ENCODE results near the gene DPT. TPM values are rescaled to one million over a fixed set of nuclear protein-coding genes. Genes with fewer than 3 reads are reported as not detected.

DPT gene
- total RNA-seq, 2 experiments from 2014 or later, result not detected

DNA sequence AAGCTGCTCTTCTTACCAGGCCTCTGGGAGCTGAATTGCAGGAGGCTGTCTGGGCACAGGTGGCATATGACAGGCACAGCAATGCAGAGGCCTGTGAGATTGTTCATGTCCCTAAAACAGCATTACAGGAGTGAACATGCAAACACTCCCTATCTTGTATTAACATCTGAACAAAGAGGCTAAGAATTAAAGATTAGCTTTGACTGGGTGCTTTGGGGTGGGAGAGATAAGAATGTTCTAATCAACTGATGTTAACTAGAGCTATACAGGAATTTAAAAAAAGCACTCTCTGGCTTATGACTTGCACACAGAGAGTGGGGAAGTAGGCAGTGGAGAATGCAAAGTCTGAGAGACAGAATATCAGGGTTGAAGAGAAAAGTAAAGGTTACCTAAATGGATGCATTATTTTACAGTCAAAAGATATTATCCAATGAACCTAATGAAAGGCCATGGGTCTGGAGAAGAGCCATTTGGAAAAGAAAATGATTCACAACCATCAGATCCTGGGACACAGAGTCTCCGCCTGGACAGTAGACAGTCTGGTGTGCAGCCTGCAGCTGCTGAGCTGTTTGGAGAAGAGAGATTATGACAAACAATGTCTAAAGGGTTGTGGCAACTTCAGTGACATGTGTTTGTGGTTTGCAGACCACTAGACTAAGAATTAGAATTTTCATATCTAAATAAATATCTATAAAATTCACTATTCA is 20.2 kb downstream of the DPT start:
- Mint-ChIP-seq H3K27ac (no peak overlapping the region), H3K4me3 (no peak overlapping the region), H3K4me1 (no peaks in the 10 kb centered on the region), H3K9me3 (no peaks in the 10 kb centered on the region), H3K27me3 (peaks cover 3% of the 10 kb centered on the region), H3K36me3 (ENCODE audit: low read depth) (no peaks in the 10 kb centered on the region)
- ChIA-PET POLR2A (no interaction called here), CTCF (interaction anchor here (0.6 to 0.7 kb wide), 2 partner anchors 11 to 509 kb away, joined by 3 to 4 read pairs; no protein-coding TSS in a partner anchor)
- DNase-seq, result no peak

DNA sequence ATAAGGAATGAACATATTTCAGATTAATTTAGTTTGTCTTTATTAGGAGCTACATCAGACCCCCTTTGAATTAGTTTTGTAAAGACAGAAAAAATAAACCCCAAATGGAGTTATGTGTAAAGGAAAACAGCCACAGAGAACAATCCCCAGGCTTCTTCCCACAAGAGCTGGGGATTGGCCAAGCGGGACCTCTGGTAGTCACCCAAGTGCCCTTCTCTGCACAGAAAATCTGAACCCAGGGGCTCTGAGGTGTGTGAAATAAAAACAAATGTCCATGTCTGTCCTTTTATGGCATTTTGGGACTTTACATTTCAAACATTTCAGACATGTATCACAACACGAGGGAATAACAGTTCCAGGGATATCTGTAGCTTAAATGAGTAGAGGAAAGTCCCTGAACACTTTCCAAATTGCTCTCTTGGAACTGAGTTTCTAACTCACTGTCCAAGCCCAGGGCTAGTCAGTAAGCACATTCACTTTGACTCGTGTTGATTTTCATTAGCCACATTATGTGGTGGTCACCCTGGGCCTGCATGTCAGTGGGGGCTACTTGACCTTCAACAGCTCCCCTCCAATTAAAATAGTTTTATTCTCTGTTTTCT is 22.5 kb downstream of the DPT start:
- POLR2A ChIA-PET, result no interaction called here
- CTCF ChIA-PET, result interaction anchor here (1.3 kb wide), 1 partner anchor 363 kb away, joined by 4 read pairs; no protein-coding TSS in a partner anchor
- no peaks in the 10 kb centered on the region for H3K4me1 Mint-ChIP-seq
- peaks cover 7% of the 10 kb centered on the region for H3K27me3 Mint-ChIP-seq
- no peak overlapping the region for H3K27ac Mint-ChIP-seq
- no peak overlapping the region for H3K4me3 Mint-ChIP-seq
- H3K9me3 Mint-ChIP-seq, result no peaks in the 10 kb centered on the region
- DNase-seq, result no peak
- H3K36me3 Mint-ChIP-seq (ENCODE audit: low read depth), result no peaks in the 10 kb centered on the region

DNA sequence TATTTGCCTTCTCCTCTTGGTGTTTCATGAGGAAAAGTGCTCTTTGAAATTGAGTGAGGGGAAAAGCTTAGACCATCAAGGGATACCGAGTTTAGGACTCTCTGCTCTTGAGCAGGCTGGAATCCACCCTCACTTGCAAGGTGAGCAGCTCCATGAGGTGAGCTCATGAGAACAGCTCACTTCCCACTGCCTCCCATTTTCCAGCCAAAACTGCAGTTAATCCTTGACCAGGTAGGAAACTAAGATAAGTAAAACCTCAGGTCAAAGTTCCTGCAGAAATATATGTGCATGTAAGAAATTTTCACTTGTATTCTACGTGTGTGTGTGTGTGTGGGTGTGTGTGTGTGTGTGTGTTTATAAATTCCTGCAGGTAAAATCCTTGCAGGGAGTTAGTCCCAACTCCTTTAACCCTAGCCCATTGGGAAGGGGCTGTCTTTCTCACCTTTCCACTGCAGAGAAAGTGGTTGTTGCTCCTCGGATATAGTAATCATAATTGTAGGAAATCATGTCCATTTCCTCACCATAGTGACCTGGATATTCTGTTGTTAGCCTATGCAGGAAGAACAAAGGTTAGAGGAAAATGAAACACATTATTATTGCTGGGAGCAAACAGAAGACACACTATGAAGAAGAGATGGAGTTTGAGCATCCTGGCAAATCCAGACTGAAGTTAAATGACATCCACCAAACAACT is 28.3 kb downstream of the DPT start:
- ChIA-PET POLR2A (no interaction called here), CTCF (no interaction called here)
- no peak overlapping the region for H3K27ac Mint-ChIP-seq
- no peaks in the 10 kb centered on the region for H3K4me1 Mint-ChIP-seq
- peaks cover 5% of the 10 kb centered on the region for H3K27me3 Mint-ChIP-seq
- DNase-seq, result no peak
- no peak overlapping the region for H3K4me3 Mint-ChIP-seq
- H3K36me3 Mint-ChIP-seq (ENCODE audit: low read depth), result no peaks in the 10 kb centered on the region
- no peaks in the 10 kb centered on the region for H3K9me3 Mint-ChIP-seq

DNA sequence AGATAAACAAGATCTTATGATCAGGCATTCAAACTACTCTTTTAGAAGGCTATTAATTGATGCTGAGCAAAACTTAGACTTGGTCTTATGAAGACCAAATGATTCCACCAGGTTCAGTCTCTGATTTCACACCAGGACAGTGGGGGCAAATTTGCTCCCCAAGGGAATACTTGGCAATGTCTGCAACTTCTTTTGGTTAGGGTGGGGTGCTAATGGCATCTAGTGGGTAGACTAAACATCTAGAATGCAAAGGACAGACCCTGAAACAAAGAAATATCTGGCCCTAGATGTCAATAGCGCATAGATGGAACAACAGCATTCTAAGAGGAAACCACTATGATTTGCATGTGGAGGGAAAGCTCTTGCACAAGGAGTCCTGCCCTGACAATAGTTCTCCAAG is 30.6 kb downstream of the DPT start:
- Mint-ChIP-seq H3K27me3 (peaks cover 4% of the 10 kb centered on the region), H3K4me3 (no peak overlapping the region), H3K36me3 (ENCODE audit: low read depth) (no peaks in the 10 kb centered on the region), H3K27ac (no peak overlapping the region), H3K9me3 (no peaks in the 10 kb centered on the region), H3K4me1 (no peaks in the 10 kb centered on the region)
- ChIA-PET POLR2A (no interaction called here), CTCF (interaction anchor here (1.5 kb wide), 1 partner anchor 74 kb away, joined by 3 read pairs; no protein-coding TSS in a partner anchor)
- DNase-seq, result no peak

DNA sequence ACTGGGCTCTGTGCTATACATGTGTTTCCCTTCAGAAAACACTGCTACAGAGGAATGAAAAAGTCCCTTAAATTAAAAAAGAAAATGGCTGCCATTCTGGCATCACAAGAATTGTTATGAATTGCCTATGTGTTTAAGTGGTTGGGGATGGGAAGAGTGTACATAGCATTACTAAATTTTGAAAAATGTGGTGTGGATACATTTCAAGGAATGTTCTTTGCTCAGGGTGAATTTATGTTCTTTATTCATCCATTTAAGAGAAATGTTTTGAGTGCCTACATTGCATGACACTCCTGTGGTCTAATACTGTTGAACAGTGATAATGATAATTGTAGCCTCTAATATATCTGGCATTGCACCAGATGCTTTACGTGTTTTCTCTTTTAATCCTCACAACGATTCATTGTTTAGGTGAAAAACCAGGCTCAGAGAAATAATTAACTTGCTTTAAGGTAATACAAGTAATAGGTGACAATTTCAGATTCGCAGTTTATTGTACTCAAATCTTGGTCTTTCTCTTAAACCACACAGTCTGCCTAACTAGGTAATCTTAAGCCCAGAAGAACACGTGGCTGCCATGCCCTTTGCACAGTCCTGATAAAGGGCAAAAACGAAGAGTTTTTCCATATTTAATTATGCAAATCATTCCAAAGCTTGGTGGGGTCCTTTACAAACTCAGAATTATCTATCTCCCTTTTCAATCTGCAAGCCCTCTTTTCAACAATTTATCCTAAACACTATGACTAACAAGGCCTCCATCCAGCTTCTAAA is 31.5 kb downstream of the DPT start:
- no peak for DNase-seq
- no peak overlapping the region for H3K4me3 Mint-ChIP-seq
- H3K4me1 Mint-ChIP-seq, result no peaks in the 10 kb centered on the region
- CTCF ChIA-PET, result interaction anchor here (1.5 kb wide), 1 partner anchor 73 kb away, joined by 3 read pairs; no protein-coding TSS in a partner anchor
- H3K27ac Mint-ChIP-seq, result no peak overlapping the region
- peaks cover 4% of the 10 kb centered on the region for H3K27me3 Mint-ChIP-seq
- H3K36me3 Mint-ChIP-seq (ENCODE audit: low read depth), result no peaks in the 10 kb centered on the region
- POLR2A ChIA-PET, result no interaction called here
- H3K9me3 Mint-ChIP-seq, result no peaks in the 10 kb centered on the region

DNA sequence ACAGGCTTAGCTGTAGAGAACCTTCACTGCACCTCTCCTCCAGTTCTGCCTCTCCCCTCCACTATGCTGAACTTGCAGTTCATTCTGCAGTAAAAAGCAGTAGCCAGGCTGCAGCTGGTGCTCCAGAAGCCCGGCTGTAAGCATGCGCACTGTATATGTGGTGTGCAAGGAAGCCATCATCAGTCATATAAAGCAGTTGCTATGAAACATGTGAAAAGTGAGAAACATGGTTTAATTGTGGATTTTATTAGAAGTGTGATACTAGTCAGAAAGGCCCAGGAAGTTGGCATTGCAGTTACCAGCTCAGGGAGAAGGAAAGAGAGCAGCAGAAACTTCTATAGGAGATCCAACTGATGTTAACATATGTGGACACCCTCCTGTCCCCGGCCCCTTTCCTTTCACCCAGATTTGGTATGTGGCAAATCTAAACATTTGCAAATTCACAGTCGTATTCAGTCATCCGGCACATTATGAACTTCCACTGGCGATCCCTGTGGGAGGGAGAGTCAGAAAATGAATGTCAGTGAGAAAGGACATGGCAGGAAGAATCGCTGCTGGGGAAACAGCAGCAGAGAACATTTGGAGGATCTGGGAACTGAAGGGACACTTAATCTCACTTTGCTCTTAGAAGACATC is 32.8 kb downstream of the DPT start:
- POLR2A ChIA-PET, result no interaction called here
- Mint-ChIP-seq H3K4me3 (no peak overlapping the region), H3K27me3 (no peaks in the 10 kb centered on the region), H3K36me3 (ENCODE audit: low read depth) (no peaks in the 10 kb centered on the region), H3K4me1 (no peaks in the 10 kb centered on the region), H3K27ac (no peak overlapping the region), H3K9me3 (no peaks in the 10 kb centered on the region)
- no peak for DNase-seq
- CTCF ChIA-PET, result no interaction called here

DNA sequence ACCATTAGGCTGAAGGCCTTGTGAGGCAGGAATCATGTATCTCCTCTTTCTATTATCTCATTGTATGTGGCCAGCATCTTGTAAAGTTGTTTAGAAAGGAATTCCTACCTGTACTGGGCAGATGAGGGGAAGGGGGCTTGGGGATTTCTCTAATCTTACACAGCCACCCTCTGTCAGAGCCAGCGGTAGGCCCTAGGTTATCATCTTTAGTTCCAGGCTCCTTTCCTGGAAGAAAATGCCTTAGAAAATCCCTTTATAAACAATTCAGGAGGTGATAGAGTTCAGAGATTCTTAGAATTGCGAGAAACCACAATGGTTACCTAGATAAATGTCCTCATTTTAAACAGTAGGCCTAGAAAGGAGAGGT is 35.2 kb downstream of the DPT start:
- Mint-ChIP-seq H3K27ac (no peak overlapping the region), H3K9me3 (no peaks in the 10 kb centered on the region), H3K4me3 (no peak overlapping the region), H3K4me1 (no peaks in the 10 kb centered on the region), H3K27me3 (no peaks in the 10 kb centered on the region), H3K36me3 (ENCODE audit: low read depth) (no peaks in the 10 kb centered on the region)
- no peak for DNase-seq
- POLR2A ChIA-PET, result no interaction called here
- CTCF ChIA-PET, result no interaction called here

DNA sequence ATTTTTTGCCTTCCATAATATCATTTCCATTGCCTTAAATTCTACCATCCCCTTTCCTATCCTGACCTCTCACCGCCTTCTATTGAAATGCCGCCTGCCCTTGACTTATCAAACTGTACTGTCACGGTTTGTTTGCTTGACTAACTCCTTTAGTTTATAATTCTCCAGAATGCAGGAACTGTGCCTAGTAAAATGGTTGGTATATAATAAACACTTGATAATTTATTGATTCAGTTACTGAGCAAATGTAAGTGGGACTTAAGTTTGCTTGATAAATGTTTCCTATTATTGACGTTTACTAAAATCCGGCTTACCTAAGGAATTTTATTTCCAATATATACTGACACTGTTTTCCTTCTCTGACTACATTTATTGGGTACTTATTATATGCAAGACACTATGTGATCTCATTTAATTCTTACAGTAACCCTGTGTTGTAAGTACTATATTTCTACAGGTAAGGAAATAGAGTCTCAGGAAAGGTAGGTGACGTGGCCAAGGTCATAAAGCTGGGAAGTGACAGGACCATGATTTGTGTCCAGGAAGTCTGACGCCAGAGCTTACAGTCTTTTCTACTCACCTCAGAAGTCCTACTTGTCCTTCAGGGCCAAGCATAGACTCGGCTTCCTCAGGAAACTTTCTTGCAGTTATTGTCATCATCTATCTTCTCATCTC is 35.7 kb downstream of the DPT start:
- no peaks in the 10 kb centered on the region for H3K4me1 Mint-ChIP-seq
- ChIA-PET CTCF (no interaction called here), POLR2A (no interaction called here)
- H3K9me3 Mint-ChIP-seq, result no peaks in the 10 kb centered on the region
- H3K4me3 Mint-ChIP-seq, result no peak overlapping the region
- H3K36me3 Mint-ChIP-seq (ENCODE audit: low read depth), result no peaks in the 10 kb centered on the region
- no peak overlapping the region for H3K27ac Mint-ChIP-seq
- no peaks in the 10 kb centered on the region for H3K27me3 Mint-ChIP-seq
- no peak for DNase-seq

DNA sequence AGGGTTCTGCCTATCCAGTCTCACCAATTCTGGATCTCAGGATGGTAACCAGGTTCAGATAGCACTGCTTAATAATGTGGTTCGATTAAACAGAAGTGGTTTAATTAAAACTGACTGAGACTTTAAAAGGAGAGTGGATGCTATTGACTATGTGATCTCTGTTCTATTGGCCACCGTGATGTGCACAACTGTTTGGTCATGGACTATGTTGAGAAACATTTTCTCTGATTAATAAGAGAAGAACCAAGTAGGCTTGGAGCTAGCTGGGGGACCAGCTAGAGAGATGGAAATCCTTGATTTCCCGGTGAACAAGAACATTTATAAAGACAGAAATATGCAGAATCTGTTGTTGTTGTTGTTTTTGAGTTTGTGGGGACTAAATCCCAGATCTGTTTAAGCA is 36.5 kb downstream of the DPT start:
- H3K36me3 Mint-ChIP-seq (ENCODE audit: low read depth), result no peaks in the 10 kb centered on the region
- DNase-seq, result no peak
- no peaks in the 10 kb centered on the region for H3K9me3 Mint-ChIP-seq
- H3K4me1 Mint-ChIP-seq, result no peaks in the 10 kb centered on the region
- H3K4me3 Mint-ChIP-seq, result no peak overlapping the region
- ChIA-PET CTCF (no interaction called here), POLR2A (no interaction called here)
- H3K27ac Mint-ChIP-seq, result no peak overlapping the region
- no peaks in the 10 kb centered on the region for H3K27me3 Mint-ChIP-seq

DNA sequence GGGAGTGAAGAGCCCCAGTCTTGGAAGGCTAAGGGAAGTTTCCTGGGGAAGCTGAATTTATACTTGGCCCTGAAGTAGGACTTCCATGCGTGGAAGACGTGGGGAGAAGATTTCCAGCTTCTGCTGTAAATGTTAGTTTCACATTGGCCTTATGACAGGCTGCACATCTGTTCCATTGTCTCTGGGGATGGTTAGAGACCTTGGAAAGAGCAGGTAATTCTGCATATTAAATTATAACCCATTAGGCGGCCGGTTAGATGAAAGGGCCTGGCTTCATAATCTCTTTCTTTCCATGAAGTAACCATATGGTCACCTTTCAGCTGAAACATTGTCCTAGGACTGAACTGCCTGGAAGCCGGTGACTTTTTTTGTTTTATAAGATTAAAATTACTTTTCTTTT is 37.5 kb downstream of the DPT start:
- no peak overlapping the region for H3K27ac Mint-ChIP-seq
- ChIA-PET POLR2A (no interaction called here), CTCF (no interaction called here)
- H3K27me3 Mint-ChIP-seq, result no peaks in the 10 kb centered on the region
- DNase-seq, result no peak
- no peaks in the 10 kb centered on the region for H3K9me3 Mint-ChIP-seq
- no peaks in the 10 kb centered on the region for H3K36me3 Mint-ChIP-seq (ENCODE audit: low read depth)
- H3K4me3 Mint-ChIP-seq, result no peak overlapping the region
- no peaks in the 10 kb centered on the region for H3K4me1 Mint-ChIP-seq

DNA sequence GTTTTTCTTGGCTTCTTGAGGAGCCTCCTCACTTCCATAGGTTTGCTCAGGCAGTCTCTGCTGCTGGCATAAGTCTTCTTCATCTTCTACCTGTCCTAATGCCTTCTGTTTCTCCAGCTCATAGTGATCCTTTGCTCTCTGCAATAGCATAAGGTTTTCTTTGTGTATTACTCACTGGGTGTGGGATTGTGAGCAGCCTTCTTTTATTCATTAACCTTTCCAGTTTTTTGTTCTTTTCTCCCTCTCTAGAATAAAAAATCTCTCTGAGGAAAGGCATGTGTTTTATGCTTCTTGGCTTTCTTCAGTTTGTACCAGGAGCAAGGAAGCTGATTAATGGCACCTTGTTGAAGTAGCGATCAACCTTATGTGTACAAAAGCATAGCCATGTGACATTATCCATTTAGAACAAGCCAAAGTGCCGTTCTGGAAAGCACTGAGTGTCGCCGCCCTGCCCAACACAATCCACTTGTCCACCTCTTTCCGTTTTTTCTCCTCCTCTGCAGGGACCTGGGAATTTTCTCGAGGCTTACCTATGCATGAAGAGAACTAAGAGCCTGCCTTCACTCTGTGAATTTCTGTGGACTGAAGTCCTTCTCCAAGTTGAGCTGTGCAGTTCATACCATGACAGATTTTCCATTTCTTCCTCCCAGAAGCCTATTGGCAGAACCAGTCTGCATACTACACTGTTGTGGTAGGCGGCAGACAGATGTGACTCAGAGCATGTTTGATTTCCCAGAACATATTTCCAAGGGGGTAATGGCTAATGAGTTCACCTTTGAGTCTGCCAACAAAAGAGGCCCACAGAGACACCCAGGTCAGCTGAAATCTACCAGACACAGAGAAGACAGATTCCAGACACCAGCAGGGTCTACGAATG is 39.0 kb downstream of the DPT start:
- no peaks in the 10 kb centered on the region for H3K27me3 Mint-ChIP-seq
- H3K27ac Mint-ChIP-seq, result no peak overlapping the region
- no peaks in the 10 kb centered on the region for H3K4me1 Mint-ChIP-seq
- CTCF ChIA-PET, result no interaction called here
- POLR2A ChIA-PET, result no interaction called here
- H3K36me3 Mint-ChIP-seq (ENCODE audit: low read depth), result no peaks in the 10 kb centered on the region
- no peak for DNase-seq
- no peaks in the 10 kb centered on the region for H3K9me3 Mint-ChIP-seq
- H3K4me3 Mint-ChIP-seq, result no peak overlapping the region

DNA sequence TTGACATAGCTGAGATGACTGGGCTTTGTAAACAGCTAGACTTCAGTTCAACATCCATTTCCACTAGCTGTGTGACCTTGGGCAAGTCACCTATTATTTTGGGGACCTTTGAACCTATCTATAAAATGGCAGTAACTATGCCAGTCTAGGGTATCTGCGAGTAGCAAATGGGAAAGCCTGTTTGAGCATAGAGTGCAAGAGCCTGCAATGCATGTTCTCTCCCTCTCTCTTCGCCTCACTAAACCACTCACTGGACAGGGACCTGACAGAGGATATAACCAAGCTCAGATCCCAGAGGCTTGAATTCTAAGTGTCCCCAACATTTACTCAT is 39.7 kb downstream of the DPT start:
- POLR2A ChIA-PET, result no interaction called here
- H3K4me1 Mint-ChIP-seq, result no peaks in the 10 kb centered on the region
- no peak overlapping the region for H3K4me3 Mint-ChIP-seq
- H3K27me3 Mint-ChIP-seq, result no peaks in the 10 kb centered on the region
- CTCF ChIA-PET, result no interaction called here
- no peak overlapping the region for H3K27ac Mint-ChIP-seq
- H3K9me3 Mint-ChIP-seq, result no peaks in the 10 kb centered on the region
- no peaks in the 10 kb centered on the region for H3K36me3 Mint-ChIP-seq (ENCODE audit: low read depth)
- DNase-seq, result no peak
